Measurements from ENCODE around the gene ZFR2. TPM values are rescaled to one million over a fixed set of nuclear protein-coding genes. Genes with fewer than 3 reads are reported as not detected.

The ZFR2 gene
- total and polyA plus RNA-seq, 10 of the 15 experiments (the other 5 are each of a cell fraction or from before 2014, with no cell fraction given): 0.18 TPM; not detected in 9

- TF ChIP-seq ZBTB40 (IDR thresholded peaks at IDR 0.05; ENCODE audit: borderline replicate concordance) (no peak), SKIL (IDR thresholded peaks at IDR 0.05; ENCODE audit: low read depth, poor library complexity, severe bottlenecking) (no peak), SPI1 (IDR thresholded peaks at IDR 0.05; ENCODE audit: borderline replicate concordance, insufficient read depth, low read depth, low read length) (no peak), SREBF2 (IDR thresholded peaks at IDR 0.05; ENCODE audit: low read length) (no peak), JUND (IDR thresholded peaks at IDR 0.05; ENCODE audit: low read depth, low read length) (no peak), SREBF1 (IDR thresholded peaks at IDR 0.05; ENCODE audit: low read length) (no peak), CBX5 (IDR thresholded peaks at IDR 0.05; ENCODE audit: low read depth) (peak; percentile 88; the same call in 1 of the 2 replicates), USF1 (IDR thresholded peaks at IDR 0.05; ENCODE audit: borderline replicate concordance, extremely low read length, insufficient read depth, low read depth, low read length) (peak; percentile 19), BHLHE40 (IDR thresholded peaks at IDR 0.05; ENCODE audit: borderline replicate concordance in 1 of 2, low read depth in 2 of 2, low read length in 1 of 2) (peak; percentile 61 to 69; a peak in 3 of 4 replicates), MXI1 (IDR thresholded peaks at IDR 0.05; ENCODE audit: low read depth, low read length) (no peak), FOS (IDR thresholded peaks at IDR 0.05; ENCODE audit: borderline replicate concordance, extremely low read depth, insufficient read length) (no peak)
Observed at GRCh38 chr19:3851254-3852176, 17.3 kb downstream of the ZFR2 start (continued).
